ENCODE data around the gene RNASEH2A.

- TF ChIP-seq POLR2A (IDR thresholded peaks at IDR 0.05), result no peak
- TF ChIP-seq CTCF (IDR thresholded peaks at IDR 0.05), result peak in 1 of 3 donors; percentile 15
Measured at GRCh38 chr19:12792853-12793289, 13.5 kb upstream of the RNASEH2A start.
